Keratinocyte (primary cell): ENCODE results near the gene ARFRP1.

Source experiments
- EZH2 ChIP-seq: IDR thresholded peaks from one replicate; pipeline ENCODE4 v1.6.1; 2012; ENCODE audit warnings: inconsistent platforms, mild to moderate bottlenecking, low read length, moderate library complexity
- TF ChIP-seq, protein P1 (sequence below), 3 experiments: IDR thresholded peaks in 1 of 3; conservative IDR thresholded peaks in 1 of 3; optimal IDR thresholded peaks in 1 of 3; 2 replicates in 2 of 3; 3 replicates in 1 of 3; pipeline versions ENCODE3 to v1.5.1; 2011; ENCODE audit warnings: low read length in 3 of 3, mild to moderate bottlenecking in 3 of 3, moderate library complexity in 2 of 3, control low read depth in 1 of 3, inconsistent platforms in 1 of 3; ENCODE audit not compliant: insufficient read depth in 2 of 3; ENCODE audit errors: extremely low read depth in 1 of 3

DNA sequence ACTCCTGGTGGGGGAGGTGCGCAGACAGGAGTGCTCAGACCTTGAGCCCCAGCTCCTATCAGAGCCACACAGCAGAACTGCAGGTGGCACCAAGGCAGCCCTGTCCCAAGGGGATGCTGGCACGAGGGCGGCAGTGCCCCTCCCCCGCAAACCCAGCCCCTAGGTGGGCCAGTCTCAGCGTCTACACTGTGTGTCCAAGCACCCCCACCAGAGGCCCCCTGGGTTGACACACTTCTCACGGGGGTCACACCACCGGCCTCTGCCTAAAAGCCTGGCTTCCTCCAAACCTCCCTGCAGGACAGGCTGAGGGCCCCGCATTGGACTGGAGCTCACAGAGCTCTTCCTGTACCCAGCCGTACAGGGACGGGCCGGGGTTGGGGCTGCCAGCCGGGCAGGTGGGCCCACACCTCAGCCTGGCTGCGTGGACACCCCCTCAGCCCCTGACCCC, 39.9 kb upstream of the ARFRP1 start:
- TF ChIP-seq, protein P1, sequence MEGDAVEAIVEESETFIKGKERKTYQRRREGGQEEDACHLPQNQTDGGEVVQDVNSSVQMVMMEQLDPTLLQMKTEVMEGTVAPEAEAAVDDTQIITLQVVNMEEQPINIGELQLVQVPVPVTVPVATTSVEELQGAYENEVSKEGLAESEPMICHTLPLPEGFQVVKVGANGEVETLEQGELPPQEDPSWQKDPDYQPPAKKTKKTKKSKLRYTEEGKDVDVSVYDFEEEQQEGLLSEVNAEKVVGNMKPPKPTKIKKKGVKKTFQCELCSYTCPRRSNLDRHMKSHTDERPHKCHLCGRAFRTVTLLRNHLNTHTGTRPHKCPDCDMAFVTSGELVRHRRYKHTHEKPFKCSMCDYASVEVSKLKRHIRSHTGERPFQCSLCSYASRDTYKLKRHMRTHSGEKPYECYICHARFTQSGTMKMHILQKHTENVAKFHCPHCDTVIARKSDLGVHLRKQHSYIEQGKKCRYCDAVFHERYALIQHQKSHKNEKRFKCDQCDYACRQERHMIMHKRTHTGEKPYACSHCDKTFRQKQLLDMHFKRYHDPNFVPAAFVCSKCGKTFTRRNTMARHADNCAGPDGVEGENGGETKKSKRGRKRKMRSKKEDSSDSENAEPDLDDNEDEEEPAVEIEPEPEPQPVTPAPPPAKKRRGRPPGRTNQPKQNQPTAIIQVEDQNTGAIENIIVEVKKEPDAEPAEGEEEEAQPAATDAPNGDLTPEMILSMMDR (optimal IDR thresholded peaks at IDR 0.05 in 1 of 3, IDR thresholded peaks at IDR 0.05 in 1 of 3, conservative IDR thresholded peaks at IDR 0.05 in 1 of 3; ENCODE audit: extremely low read depth in 1 of 3, insufficient read depth in 2 of 3, low read length in 3 of 3): no peak
- no peak for TF ChIP-seq EZH2
